Neural progenitor cell (in vitro differentiated cells): Measurements from ENCODE around the gene GALNT2.

Experiments
- EZH2 ChIP-seq: fragments of 200-600 bp; sonication (generic); IDR thresholded peaks from 2 replicates; pipeline ENCODE4 v1.6.1; 2017; ENCODE audit warnings: antibody characterized with exemption, mild to moderate bottlenecking, moderate library complexity
- TF ChIP-seq, protein P1 (sequence below): fragments of 200-600 bp; sonication (generic); IDR thresholded peaks from 2 replicates; pipeline ENCODE4 v1.5.1; 2017; ENCODE audit warnings: antibody characterized with exemption, mild to moderate bottlenecking

DNA sequence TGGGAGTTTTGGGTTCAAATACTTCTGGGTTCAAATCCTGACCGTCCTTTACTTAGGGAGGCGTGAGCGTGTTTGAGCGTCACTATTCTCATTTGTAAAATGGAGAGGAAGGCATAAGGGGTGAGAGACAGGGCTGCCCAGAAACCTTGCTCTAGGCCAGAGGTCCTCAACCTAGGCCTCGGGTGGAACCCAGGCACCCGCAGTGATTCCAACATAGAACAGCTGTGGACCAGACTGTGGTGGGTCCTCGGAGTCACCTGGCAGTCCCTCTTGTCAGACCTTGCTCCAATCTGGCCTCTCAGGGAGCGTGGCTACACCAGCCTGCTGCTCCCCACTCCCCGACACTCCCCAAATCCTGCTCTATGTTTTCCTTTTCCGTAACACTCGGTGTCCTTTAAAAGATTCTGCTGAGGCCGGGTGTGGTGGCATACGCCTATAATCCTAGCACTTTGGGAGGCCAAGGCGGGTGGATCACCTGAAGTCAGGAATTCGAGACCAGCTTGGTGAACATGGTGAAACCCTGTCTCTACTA lies 242.7 kb downstream of the GALNT2 start:
- TF ChIP-seq, protein P1, sequence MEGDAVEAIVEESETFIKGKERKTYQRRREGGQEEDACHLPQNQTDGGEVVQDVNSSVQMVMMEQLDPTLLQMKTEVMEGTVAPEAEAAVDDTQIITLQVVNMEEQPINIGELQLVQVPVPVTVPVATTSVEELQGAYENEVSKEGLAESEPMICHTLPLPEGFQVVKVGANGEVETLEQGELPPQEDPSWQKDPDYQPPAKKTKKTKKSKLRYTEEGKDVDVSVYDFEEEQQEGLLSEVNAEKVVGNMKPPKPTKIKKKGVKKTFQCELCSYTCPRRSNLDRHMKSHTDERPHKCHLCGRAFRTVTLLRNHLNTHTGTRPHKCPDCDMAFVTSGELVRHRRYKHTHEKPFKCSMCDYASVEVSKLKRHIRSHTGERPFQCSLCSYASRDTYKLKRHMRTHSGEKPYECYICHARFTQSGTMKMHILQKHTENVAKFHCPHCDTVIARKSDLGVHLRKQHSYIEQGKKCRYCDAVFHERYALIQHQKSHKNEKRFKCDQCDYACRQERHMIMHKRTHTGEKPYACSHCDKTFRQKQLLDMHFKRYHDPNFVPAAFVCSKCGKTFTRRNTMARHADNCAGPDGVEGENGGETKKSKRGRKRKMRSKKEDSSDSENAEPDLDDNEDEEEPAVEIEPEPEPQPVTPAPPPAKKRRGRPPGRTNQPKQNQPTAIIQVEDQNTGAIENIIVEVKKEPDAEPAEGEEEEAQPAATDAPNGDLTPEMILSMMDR, result no peak
- TF ChIP-seq EZH2, result no peak
